ENCODE data around the gene TSHZ2.

DNA sequence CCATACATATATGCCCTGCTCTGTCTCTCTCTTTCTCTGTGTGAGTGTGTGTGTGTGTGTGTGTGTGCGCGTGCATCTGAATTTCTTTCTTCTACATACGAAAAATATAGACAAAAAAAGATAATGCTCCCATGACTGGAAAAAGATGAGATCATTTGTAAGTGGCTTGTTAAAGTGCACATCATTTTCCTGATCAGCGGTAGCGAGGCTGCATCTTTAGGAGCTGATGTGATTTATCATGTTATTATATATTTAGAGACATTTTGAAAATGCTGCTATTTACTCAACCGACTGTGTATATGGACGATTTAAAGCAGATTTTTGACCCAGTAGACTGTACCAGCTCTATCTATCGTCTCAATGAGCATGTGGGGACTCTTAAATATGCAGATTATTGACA lies 265.3 kb downstream of the TSHZ2 start:
- TF ChIP-seq CTCF (IDR thresholded peaks at IDR 0.05) = no peak
- no peak for TF ChIP-seq POLR2A (IDR thresholded peaks at IDR 0.05)
